Measurements from ENCODE around the gene NEMP1.

The NEMP1 gene

DNA sequence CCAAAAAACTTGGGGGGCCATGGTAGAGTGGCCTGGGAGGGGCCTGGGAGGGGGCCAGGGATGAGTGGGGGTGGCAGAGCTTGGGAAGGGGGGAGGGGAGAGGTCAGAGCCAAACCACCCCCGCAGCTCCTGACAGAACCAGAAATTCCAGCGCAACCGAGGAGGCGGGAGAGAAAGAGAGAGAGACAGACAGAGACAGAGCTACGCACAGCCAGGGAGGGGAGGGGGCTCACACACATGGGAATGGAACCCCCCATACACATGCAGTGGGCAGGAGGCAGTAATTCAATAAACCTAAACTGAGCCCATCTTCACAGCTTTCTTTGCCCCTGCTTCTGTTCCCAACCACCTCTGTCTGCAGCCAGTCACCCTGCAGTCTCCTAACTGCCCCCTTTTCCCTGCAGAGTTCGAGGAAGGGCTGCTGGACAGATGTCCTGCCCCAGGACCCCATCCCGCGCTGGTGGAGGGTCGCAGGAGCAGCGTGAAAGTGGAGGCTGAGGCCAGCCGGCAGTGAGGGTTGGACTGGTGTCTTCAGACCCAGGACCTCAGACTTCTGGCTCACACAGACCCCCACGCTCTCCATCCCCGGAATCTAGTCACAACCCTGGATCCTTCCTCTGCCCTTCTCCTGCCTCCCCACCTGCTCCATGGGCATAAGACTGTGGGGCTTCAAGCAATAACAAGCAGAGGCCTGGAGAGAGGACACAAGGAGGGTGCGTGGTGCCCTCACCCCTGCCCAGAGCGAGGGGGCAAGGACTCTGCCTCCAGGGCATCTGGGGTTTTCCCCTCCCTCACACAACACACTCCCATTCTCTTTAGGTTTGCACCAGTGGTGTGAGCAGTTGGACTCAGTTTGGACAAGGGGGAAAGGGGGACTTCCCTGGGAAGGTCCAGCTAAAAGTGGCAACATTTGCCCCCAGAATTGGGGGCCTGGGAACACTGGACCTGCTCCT is 15.9 kb upstream of the NEMP1 start:
- H3K4me1 ChIP-seq (ENCODE audit: control insufficient read depth in 1 of 2, insufficient read depth in 1 of 2, low read depth in 1 of 2, low read length in 1 of 2): peaks cover 6 to 14% of the 10 kb centered on the region in 2 experiments
- H3K27me3 ChIP-seq: peaks cover 17% of the 10 kb centered on the region
- H3K4me3 ChIP-seq (ENCODE audit: low read depth in 1 of 2, low read length in 1 of 2): no peak overlapping the region
- peaks cover 8% of the 10 kb centered on the region for H3K9me3 ChIP-seq
- H3K36me3 ChIP-seq: peaks cover 49% of the 10 kb centered on the region
- TF ChIP-seq, protein P1, sequence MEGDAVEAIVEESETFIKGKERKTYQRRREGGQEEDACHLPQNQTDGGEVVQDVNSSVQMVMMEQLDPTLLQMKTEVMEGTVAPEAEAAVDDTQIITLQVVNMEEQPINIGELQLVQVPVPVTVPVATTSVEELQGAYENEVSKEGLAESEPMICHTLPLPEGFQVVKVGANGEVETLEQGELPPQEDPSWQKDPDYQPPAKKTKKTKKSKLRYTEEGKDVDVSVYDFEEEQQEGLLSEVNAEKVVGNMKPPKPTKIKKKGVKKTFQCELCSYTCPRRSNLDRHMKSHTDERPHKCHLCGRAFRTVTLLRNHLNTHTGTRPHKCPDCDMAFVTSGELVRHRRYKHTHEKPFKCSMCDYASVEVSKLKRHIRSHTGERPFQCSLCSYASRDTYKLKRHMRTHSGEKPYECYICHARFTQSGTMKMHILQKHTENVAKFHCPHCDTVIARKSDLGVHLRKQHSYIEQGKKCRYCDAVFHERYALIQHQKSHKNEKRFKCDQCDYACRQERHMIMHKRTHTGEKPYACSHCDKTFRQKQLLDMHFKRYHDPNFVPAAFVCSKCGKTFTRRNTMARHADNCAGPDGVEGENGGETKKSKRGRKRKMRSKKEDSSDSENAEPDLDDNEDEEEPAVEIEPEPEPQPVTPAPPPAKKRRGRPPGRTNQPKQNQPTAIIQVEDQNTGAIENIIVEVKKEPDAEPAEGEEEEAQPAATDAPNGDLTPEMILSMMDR (IDR thresholded peaks at IDR 0.05): no peak
- H3K27ac ChIP-seq: peak overlapping the region; percentile 55

DNA sequence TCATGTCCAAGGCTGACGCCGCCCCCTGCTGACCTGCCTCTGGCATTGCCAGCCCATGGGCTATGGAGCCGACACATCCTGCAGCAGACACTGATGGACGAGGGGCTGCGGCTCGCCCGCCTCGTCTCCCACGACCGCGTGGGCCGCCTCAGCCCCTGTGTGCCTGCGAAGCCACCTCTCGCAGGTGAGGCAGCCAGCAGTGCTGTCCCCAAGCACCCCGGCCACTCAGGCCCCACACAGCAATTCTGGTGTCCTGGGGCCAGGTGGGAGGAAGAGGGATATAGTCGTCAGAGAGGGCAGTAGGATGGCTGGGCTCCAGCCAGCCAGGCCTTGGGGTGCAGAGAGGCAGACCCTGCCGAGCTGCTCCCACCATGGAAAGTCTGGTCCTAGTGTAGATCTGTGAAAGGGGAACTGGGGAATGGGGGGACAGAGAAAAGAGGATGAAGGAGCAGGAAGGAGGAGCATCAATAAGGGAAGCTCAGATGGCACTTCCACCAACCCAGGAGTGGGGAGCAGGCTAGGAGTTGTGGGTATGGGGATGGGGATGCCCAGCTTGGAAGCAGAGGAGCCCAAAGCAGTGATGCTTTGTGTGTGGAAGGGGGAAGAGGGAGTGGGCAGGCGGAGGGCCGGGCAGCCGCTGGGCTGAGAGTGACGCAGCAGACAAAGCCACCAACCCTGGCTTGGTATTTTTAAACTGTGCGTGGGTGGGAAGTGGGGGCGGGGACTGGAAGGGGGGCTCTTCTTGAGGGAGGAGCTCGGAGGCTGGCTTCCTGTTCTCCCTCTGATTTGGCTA is 15.0 kb upstream of the NEMP1 start:
- H3K4me1 ChIP-seq (ENCODE audit: control insufficient read depth in 1 of 2, insufficient read depth in 1 of 2, low read depth in 1 of 2, low read length in 1 of 2): peaks cover 12 to 22% of the 10 kb centered on the region in 2 experiments

DNA sequence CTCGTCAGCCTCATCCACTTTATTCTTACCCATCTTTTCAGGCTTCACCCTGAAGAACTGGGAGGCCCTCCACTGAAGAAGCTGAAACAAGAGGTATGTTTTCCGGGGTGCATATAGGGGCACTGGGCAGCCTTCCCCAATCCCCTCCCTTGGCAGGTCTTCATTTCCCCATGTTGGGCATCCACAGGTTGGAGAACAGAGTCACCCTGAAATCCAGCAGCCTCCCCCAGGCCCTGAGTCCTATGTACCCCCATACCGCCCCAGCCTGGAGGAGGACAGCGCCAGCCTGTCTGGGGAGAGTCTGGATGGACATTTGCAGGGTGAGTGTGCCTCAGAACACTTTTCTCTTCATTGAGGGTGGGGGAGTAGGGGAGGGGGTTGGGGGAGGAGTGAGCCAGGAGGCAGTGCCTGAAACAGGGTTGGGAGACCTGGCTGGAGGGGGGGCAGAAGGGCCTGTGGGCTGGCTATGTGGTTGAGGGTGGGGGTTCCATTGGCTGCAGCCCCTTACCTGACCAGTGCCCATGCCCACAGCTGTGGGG is 14.4 kb upstream of the NEMP1 start:
- H3K36me3 ChIP-seq: peaks cover 33% of the 10 kb centered on the region
- TF ChIP-seq, protein P1 (IDR thresholded peaks at IDR 0.05): no peak
- no peak overlapping the region for H3K4me3 ChIP-seq (ENCODE audit: low read depth in 1 of 2, low read length in 1 of 2)
- no peak overlapping the region for H3K27ac ChIP-seq
- peaks cover under 1% of the 10 kb centered on the region for H3K9me3 ChIP-seq
- H3K4me1 ChIP-seq (ENCODE audit: control insufficient read depth in 1 of 2, insufficient read depth in 1 of 2, low read depth in 1 of 2, low read length in 1 of 2): peaks cover 18 to 27% of the 10 kb centered on the region in 2 experiments
- H3K27me3 ChIP-seq: peaks cover 31% of the 10 kb centered on the region

More for the DNA sequence above, 15.0 kb upstream of the NEMP1 start:
- peak overlapping the region; percentile 55 for H3K27ac ChIP-seq
- TF ChIP-seq, protein P1 (IDR thresholded peaks at IDR 0.05): peak; percentile 54
- H3K9me3 ChIP-seq: peaks cover 5% of the 10 kb centered on the region
- H3K27me3 ChIP-seq: peaks cover 24% of the 10 kb centered on the region
- peaks cover 40% of the 10 kb centered on the region for H3K36me3 ChIP-seq
- H3K4me3 ChIP-seq (ENCODE audit: low read depth in 1 of 2, low read length in 1 of 2): no peak overlapping the region

DNA sequence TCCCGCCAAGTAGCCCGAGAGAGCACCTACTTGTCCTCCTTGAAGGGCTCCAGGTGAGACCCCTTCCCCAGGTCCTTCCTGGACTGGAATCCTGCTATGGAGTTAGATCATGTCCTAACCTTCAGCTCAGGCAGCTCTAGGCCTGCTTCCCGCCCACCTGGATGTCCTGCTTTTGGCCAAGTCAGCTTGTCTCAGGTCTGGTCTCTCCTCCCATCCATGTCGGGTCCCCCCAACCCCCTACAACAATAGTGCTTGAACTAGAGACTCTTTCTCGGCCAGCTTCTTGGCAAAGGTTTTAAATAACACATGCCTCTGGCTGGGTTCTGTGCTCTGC is 13.9 kb upstream of the NEMP1 start:
- H3K9me3 ChIP-seq: no peaks in the 10 kb centered on the region
- peaks cover 36% of the 10 kb centered on the region for H3K27me3 ChIP-seq
- TF ChIP-seq, protein P1 (IDR thresholded peaks at IDR 0.05): no peak
- peaks cover 29% of the 10 kb centered on the region for H3K36me3 ChIP-seq
- H3K4me1 ChIP-seq (ENCODE audit: control insufficient read depth in 1 of 2, insufficient read depth in 1 of 2, low read depth in 1 of 2, low read length in 1 of 2): peaks cover 22 to 32% of the 10 kb centered on the region in 2 experiments
- peak overlapping the region; percentile 31 for H3K27ac ChIP-seq
- no peak overlapping the region for H3K4me3 ChIP-seq (ENCODE audit: low read depth in 1 of 2, low read length in 1 of 2)

DNA sequence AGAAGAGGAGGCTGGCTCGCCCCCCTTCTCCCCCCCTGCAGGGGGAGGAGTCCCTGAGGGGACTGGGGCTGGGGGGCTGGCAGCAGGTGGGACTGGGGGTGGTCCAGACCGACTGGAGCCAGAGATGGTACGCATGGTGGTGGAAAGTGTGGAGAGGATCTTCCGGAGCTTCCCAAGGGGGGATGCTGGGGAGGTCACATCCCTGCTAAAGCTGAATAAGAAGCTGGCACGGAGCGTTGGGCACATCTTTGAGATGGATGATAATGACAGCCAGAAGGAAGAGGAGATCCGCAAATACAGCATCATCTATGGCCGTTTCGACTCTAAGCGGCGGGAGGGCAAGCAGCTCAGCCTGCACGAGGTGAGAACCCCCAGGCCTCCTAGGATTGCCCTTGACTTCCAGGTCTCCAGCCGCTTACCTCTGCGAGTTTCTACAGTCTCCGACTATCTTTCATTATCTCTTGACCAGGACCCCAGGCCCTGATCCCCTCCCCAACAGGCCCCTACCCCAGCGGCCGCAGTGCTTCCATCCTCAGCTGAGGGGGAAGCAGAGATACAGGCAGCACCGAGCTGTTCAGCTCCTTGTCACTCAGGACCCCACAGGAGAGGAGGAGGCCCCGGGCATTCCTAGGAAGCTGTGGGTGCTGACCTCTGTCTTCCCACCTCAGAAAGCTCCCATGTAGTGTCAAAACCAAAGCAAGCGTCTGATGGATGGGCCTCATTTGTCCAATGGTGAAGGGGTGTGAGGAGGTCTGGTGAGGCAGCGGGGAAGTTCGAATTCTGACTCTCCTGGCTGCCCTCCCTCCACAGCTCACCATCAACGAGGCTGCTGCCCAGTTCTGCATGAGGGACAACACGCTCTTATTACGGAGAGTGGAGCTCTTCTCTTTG is 13.3 kb upstream of the NEMP1 start:
- Histone ChIP-seq H3K27me3 (peaks cover 42% of the 10 kb centered on the region), H3K36me3 (peaks cover 23% of the 10 kb centered on the region), H3K27ac (peak overlapping the region; percentile 31), H3K4me1 (ENCODE audit: control insufficient read depth in 1 of 2, insufficient read depth in 1 of 2, low read depth in 1 of 2, low read length in 1 of 2) (peaks cover 25 to 38% of the 10 kb centered on the region in 2 experiments), H3K4me3 (ENCODE audit: low read depth in 1 of 2, low read length in 1 of 2) (no peak overlapping the region), H3K9me3 (no peaks in the 10 kb centered on the region)
- TF ChIP-seq, protein P1 (IDR thresholded peaks at IDR 0.05): no peak

Measured in neutrophil (primary cell).